Activated CD8-positive, alpha-beta T cell treated with anti-CD3 and anti-CD28 coated beads for 36 hours (primary cell): ENCODE data around the gene GNG2. TPM values are rescaled to one million over a fixed set of nuclear protein-coding genes. Genes with fewer than 3 reads are reported as not detected.

ENCODE experiments used
- ATAC-seq: fragments of 200-7000 bp; cut with Tn5 transposase; one replicate; pipeline ENCODE4 v1.10.0; 2021; ENCODE audit warnings: mild to moderate bottlenecking, moderate library complexity
- CTCF ChIA-PET: fragments of 350-600 bp; sonication (Branson Sonifier 250); formaldehyde crosslinking; loops from one replicate; lab custom pipeline; 2021; ENCODE audit warnings: antibody characterized with exemption; lab: Charles Lee
- POLR2A ChIA-PET: fragments of 350-600 bp; sonication (Branson Sonifier 250); formaldehyde crosslinking; loops from one replicate; lab custom pipeline; 2021; ENCODE audit warnings: antibody characterized with exemption; lab: Charles Lee
- DNase-seq: peaks from one replicate; pipeline ENCODE4 v3.0.0-alpha.2; 2020
- H3K27ac Mint-ChIP-seq: one replicate; pipeline ENCODE4 v1.8.0; 2021; ENCODE audit warnings: mild to moderate bottlenecking, mixed read lengths
- H3K27me3 Mint-ChIP-seq: one replicate; pipeline ENCODE4 v1.8.0; 2021; ENCODE audit warnings: mixed read lengths
- H3K36me3 Mint-ChIP-seq: one replicate; pipeline ENCODE4 v1.8.0; 2021; ENCODE audit warnings: low read depth, mixed read lengths
- H3K4me1 Mint-ChIP-seq: one replicate; pipeline ENCODE4 v1.8.0; 2021; ENCODE audit warnings: low read depth, mixed read lengths
- H3K4me3 Mint-ChIP-seq: one replicate; pipeline ENCODE4 v1.8.0; 2021; ENCODE audit warnings: mild to moderate bottlenecking, moderate library complexity, mixed read lengths
- H3K9me3 Mint-ChIP-seq: one replicate; pipeline ENCODE4 v1.8.0; 2021; ENCODE audit warnings: mixed read lengths
- CTCF ChIP-seq: fragments of 200-600 bp; IDR thresholded peaks from one replicate; pipeline ENCODE4 v1.8.0; 2022; ENCODE audit warnings: antibody characterized with exemption, mild to moderate bottlenecking
- intact Hi-C: fragments of 100-400 bp; cut with micrococcal nuclease; formaldehyde crosslinking; loops from one replicate; pipeline ENCODE4 v1.10.0; 2022
- total RNA-seq, 2 experiments: library from RNA; stranded (reverse); gene quantifications; one replicate each; pipeline ENCODE4 v1.2.3, GENCODE V29; 2021

The GNG2 gene
- total RNA-seq, 2 experiments from 2014 or later, result 174 to 184 TPM

GRCh38 chr14:51881636-51882035 lies 21.2 kb downstream of the GNG2 start:
- H3K27me3 Mint-ChIP-seq, result no peaks in the 10 kb centered on the region
- no peak for DNase-seq
- ChIA-PET CTCF (interaction anchor here (0.6 to 1.3 kb wide), 3 partner anchors 13 to 97 kb away, joined by 3 to 4 read pairs (median 3); no protein-coding TSS in a partner anchor), POLR2A (interaction anchor here (0.6 to 1.6 kb wide), 5 partner anchors 8 to 28 kb away, joined by 3 to 8 read pairs (median 3); partner anchors contain the start of gene GNG2)
- intact Hi-C loops, result no loop called here
- no peak for ATAC-seq
- peaks cover 8% of the 10 kb centered on the region for H3K9me3 Mint-ChIP-seq
- no peak overlapping the region for H3K4me3 Mint-ChIP-seq
- peak overlapping the region; percentile 49 for H3K27ac Mint-ChIP-seq
- TF ChIP-seq CTCF, result no peak
- peaks cover 68% of the 10 kb centered on the region for H3K36me3 Mint-ChIP-seq
- H3K4me1 Mint-ChIP-seq, result peaks cover 83% of the 10 kb centered on the region

- peaks cover 9% of the 10 kb centered on the region for H3K9me3 Mint-ChIP-seq
- no peak for DNase-seq
- ChIA-PET CTCF (interaction anchor here (0.8 to 3.3 kb wide), 5 partner anchors 10 to 144 kb away, joined by 3 to 16 read pairs (median 4); partner anchors contain the start of gene GNG2), POLR2A (interaction anchor here (0.7 to 1.3 kb wide), 4 partner anchors 16 to 42 kb away, joined by 3 to 4 read pairs (median 3); no protein-coding TSS in a partner anchor)
- no peak overlapping the region for H3K4me3 Mint-ChIP-seq
- no peak for TF ChIP-seq CTCF
- peak overlapping the region; percentile 59 for H3K27ac Mint-ChIP-seq
- H3K27me3 Mint-ChIP-seq, result no peaks in the 10 kb centered on the region
- peaks cover 66% of the 10 kb centered on the region for H3K36me3 Mint-ChIP-seq
- intact Hi-C loops, result no loop called here
- ATAC-seq, result peak; percentile 63
- H3K4me1 Mint-ChIP-seq, result peaks cover 79% of the 10 kb centered on the region
Measured at GRCh38 chr14:51883232-51883631, 22.8 kb downstream of the GNG2 start.

GRCh38 chr14:51884086-51884927 lies 23.9 kb downstream of the GNG2 start:
- no peaks in the 10 kb centered on the region for H3K27me3 Mint-ChIP-seq
- ChIA-PET CTCF (interaction anchor here (1.0 to 3.3 kb wide), 5 partner anchors 8 to 94 kb away, joined by 3 to 16 read pairs (median 4); partner anchors contain the start of gene GNG2), POLR2A (interaction anchor here (0.7 to 2.2 kb wide), 6 partner anchors 10 to 43 kb away, joined by 3 to 6 read pairs (median 4); no protein-coding TSS in a partner anchor)
- no peak for TF ChIP-seq CTCF
- H3K36me3 Mint-ChIP-seq, result peaks cover 66% of the 10 kb centered on the region
- DNase-seq, result peak; percentile 20
- H3K4me1 Mint-ChIP-seq, result peaks cover 75% of the 10 kb centered on the region
- H3K4me3 Mint-ChIP-seq, result peak overlapping the region; percentile 55
- H3K9me3 Mint-ChIP-seq, result peaks cover 7% of the 10 kb centered on the region
- peak overlapping the region; percentile 80 for H3K27ac Mint-ChIP-seq
- peak; percentile 57 for ATAC-seq
- intact Hi-C loops, result no loop called here

- Mint-ChIP-seq H3K27ac (peak overlapping the region; percentile 53), H3K36me3 (peaks cover 66% of the 10 kb centered on the region), H3K4me1 (peaks cover 66% of the 10 kb centered on the region), H3K27me3 (no peaks in the 10 kb centered on the region), H3K4me3 (no peak overlapping the region), H3K9me3 (peaks cover 6% of the 10 kb centered on the region)
- CTCF ChIA-PET, result interaction anchor here (1.0 to 1.6 kb wide), 2 partner anchors 11 to 13 kb away, joined by 3 to 4 read pairs; no protein-coding TSS in a partner anchor
- intact Hi-C loops, result no loop called here
- POLR2A ChIA-PET, result interaction anchor here (0.5 to 1.2 kb wide), 2 partner anchors 19 to 24 kb away, joined by 3 read pairs; no protein-coding TSS in a partner anchor
- TF ChIP-seq CTCF, result no peak
- DNase-seq (no peak), ATAC-seq (no peak)
Measured at GRCh38 chr14:51889851-51890250, 29.4 kb downstream of the GNG2 start.
